Measurements from ENCODE around the gene HOXB6. TPM values are rescaled to one million over a fixed set of nuclear protein-coding genes. Genes with fewer than 3 reads are reported as not detected.

The HOXB6 gene
- total and polyA plus RNA-seq, 4 donors = 0.17 to 1.1 (median 0.46) TPM

DNA sequence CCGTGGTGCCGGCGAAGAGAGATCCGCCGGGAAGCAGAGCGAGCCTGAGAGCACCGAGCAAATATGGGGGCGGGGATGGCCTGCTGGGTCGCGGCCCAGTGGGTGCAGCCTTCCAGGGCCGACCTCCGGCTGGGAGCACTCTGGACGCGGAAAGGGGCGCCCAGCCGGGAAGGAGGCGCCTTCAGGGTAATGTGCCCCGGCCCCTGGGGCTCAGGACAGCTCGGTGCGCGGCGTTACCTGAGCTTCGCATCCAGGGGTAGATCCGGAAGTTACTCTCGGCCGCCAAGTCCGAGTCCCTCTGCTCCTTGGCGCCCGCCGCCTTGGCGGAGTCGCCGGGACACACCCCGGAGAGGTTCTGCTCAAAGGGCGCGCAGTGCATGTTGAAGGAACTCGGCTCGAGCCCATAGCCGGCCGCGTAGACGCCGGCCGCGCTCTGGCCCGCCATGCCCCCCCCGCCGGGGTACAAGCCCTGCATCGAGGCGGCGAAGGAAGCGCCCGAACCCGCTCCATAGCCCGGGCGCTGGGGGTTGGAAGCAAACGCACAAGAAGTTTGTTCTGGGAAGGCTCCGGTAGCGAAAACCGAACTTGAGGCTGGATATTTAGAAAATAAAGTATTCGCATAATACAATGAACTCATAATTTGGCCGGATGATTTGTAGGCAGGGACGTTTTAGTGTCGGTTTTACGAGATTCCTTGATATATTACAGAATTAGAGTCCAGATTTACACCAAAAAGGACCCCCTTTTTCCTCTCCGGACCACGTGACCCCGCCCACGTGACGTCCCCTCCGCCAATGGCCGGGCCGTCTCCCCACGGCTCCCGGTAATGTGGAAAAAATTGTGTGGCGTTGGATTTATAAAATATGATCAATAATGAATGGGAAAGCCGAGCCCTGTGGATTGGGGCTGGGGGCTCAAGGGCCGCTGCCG is 5.8 kb upstream of the HOXB6 start, which contains the start of gene HOXB7:
Gene HOXB7, minus strand, starts transcription at position 736 of the 930 bp plus-strand sequence. Its CDS starts 99 bp downstream, at position 637.
- no peaks in the 10 kb centered on the region for H3K36me3 ChIP-seq (ENCODE audit: control insufficient read depth in 4 of 4, insufficient read depth in 3 of 4, low read depth in 1 of 4, low read length in 3 of 4)
- no peaks in the 10 kb centered on the region for H3K9me3 ChIP-seq (ENCODE audit: control insufficient read depth in 4 of 4, low read length in 3 of 4)
- H3K9ac ChIP-seq (ENCODE audit: low read depth in 1 of 2, low read length in 2 of 2) = no peak within 1 kb of the TSS
- H3K4me1 ChIP-seq (ENCODE audit: control insufficient read depth in 4 of 4, insufficient read depth in 4 of 4, low read length in 3 of 4) = peaks cover 0 to 20% (median 9%) of the 10 kb centered on the region in 4 donors
- peaks cover 6 to 34% (median 9%) of the 10 kb centered on the region in 4 donors for H3K27me3 ChIP-seq (ENCODE audit: control insufficient read depth in 4 of 4, insufficient read depth in 4 of 4, low read length in 3 of 4)
- TF ChIP-seq EGR1 (IDR thresholded peaks at IDR 0.05; ENCODE audit: low read depth in 2 of 2) = no peak
- TF ChIP-seq GABPA (IDR thresholded peaks at IDR 0.05 in 1 of 2, conservative IDR thresholded peaks at IDR 0.05 in 1 of 2) = no peak
- TF ChIP-seq SP1 (IDR thresholded peaks at IDR 0.05) = no peak
- TF ChIP-seq FOXA1 (IDR thresholded peaks at IDR 0.05) = no peak
- TF ChIP-seq NR2F2 (IDR thresholded peaks at IDR 0.05) = no peak
- 4% methylated on average over 79 of the region's 79 CpGs for WGBS
- H3K4me3 ChIP-seq (ENCODE audit: low read depth in 1 of 3, low read length in 3 of 3) = peak within 1 kb of the TSS in 2 of 3 donors; percentile 32 to 45
- no peak for DNase-seq (ENCODE audit: low spot score)
- no peak within 1 kb of the TSS for H3K27ac ChIP-seq (ENCODE audit: low read depth in 1 of 2, low read length in 2 of 2)

GRCh38 chr17:48609759-48610281 is 5.0 kb upstream of the HOXB6 start:
- Histone ChIP-seq H3K4me3 (ENCODE audit: low read depth in 1 of 3, low read length in 3 of 3) (peak overlapping the region in 1 of 3 donors; percentile 45), H3K9me3 (ENCODE audit: control insufficient read depth in 4 of 4, low read length in 3 of 4) (no peaks in the 10 kb centered on the region), H3K27ac (ENCODE audit: low read depth in 1 of 2, low read length in 2 of 2) (no peak overlapping the region), H3K9ac (ENCODE audit: low read depth in 1 of 2, low read length in 2 of 2) (no peak overlapping the region), H3K4me1 (ENCODE audit: control insufficient read depth in 4 of 4, insufficient read depth in 4 of 4, low read length in 3 of 4) (peaks cover 0 to 20% (median 9%) of the 10 kb centered on the region in 4 donors), H3K27me3 (ENCODE audit: control insufficient read depth in 4 of 4, insufficient read depth in 4 of 4, low read length in 3 of 4) (peaks cover 6 to 32% (median 11%) of the 10 kb centered on the region in 4 donors), H3K36me3 (ENCODE audit: control insufficient read depth in 4 of 4, insufficient read depth in 3 of 4, low read depth in 1 of 4, low read length in 3 of 4) (no peaks in the 10 kb centered on the region)
- 7% methylated on average over 15 of the region's 15 CpGs for WGBS
- no peak for TF ChIP-seq REST (IDR thresholded peaks at IDR 0.05)
- no peak for TF ChIP-seq CTCF (IDR thresholded peaks at IDR 0.05; ENCODE audit: low read depth, low read length, missing input control)
- no peak for TF ChIP-seq HNF4G (IDR thresholded peaks at IDR 0.05)
- TF ChIP-seq NR2F2 (IDR thresholded peaks at IDR 0.05) = no peak
- no peak for TF ChIP-seq SP1 (IDR thresholded peaks at IDR 0.05)
- TF ChIP-seq FOXA1 (IDR thresholded peaks at IDR 0.05) = no peak
- DNase-seq (ENCODE audit: low spot score) = no peak

DNA sequence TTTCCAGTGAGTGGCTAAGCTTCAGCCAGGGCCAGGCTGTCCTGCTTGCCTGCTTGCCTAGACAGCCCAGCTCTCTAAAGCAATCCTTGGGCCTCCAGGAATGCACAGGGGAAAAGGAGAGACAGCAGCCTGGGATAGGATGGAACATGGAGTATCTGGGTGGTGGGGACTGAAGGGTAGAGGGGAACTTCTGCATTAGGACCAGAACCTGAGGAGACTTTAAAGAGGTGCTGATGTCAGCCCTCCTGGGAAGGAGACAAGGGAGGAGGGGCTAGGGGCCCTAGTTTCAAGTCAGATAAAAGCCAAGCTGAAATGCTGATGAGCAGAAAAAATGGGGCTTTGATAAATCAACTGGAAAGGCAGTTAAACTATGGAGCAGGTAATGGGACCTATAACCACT is 4.2 kb upstream of the HOXB6 start:
- H3K9ac ChIP-seq (ENCODE audit: low read depth in 1 of 2, low read length in 2 of 2) = no peak overlapping the region
- peaks cover 6 to 28% (median 12%) of the 10 kb centered on the region in 4 donors for H3K27me3 ChIP-seq (ENCODE audit: control insufficient read depth in 4 of 4, insufficient read depth in 4 of 4, low read length in 3 of 4)
- no peak overlapping the region for H3K27ac ChIP-seq (ENCODE audit: low read depth in 1 of 2, low read length in 2 of 2)
- no peaks in the 10 kb centered on the region for H3K9me3 ChIP-seq (ENCODE audit: control insufficient read depth in 4 of 4, low read length in 3 of 4)
- peaks cover 0 to 17% (median 7%) of the 10 kb centered on the region in 4 donors for H3K4me1 ChIP-seq (ENCODE audit: control insufficient read depth in 4 of 4, insufficient read depth in 4 of 4, low read length in 3 of 4)
- H3K4me3 ChIP-seq (ENCODE audit: low read depth in 1 of 3, low read length in 3 of 3) = no peak overlapping the region
- H3K36me3 ChIP-seq (ENCODE audit: control insufficient read depth in 4 of 4, insufficient read depth in 3 of 4, low read depth in 1 of 4, low read length in 3 of 4) = no peaks in the 10 kb centered on the region
- DNase-seq (ENCODE audit: low spot score) = no peak
- TF ChIP-seq TAF1 (conservative IDR thresholded peaks at IDR 0.05) (no peak), SP1 (IDR thresholded peaks at IDR 0.05) (no peak), FOXA2 (IDR thresholded peaks at IDR 0.05) (no peak), MAX (IDR thresholded peaks at IDR 0.05) (no peak), HNF4A (conservative IDR thresholded peaks at IDR 0.05) (no peak), ZBTB33 (IDR thresholded peaks at IDR 0.05) (no peak), EGR1 (IDR thresholded peaks at IDR 0.05; ENCODE audit: low read depth in 2 of 2) (no peak), REST (IDR thresholded peaks at IDR 0.05) (no peak), HNF4G (IDR thresholded peaks at IDR 0.05) (no peak)
